Fibroblast of lung (primary cell): Measurements from ENCODE around the gene SMARCE1. TPM values are rescaled to one million over a fixed set of nuclear protein-coding genes. Genes with fewer than 3 reads are reported as not detected.

ENCODE experiments used
- DNase-seq, 2 donors: peaks; one replicate each; pipeline versions ENCODE4 v3.0.0 to v3.0.0-alpha.2; 2010; ENCODE audit warnings: low read depth in 2 of 2
- H2AFZ ChIP-seq: 2 replicates; pipeline ENCODE4 v1.5.1; 2012; ENCODE audit warnings: low read length, control low read depth, inconsistent platforms
- H3K27ac ChIP-seq: 2 replicates; pipeline ENCODE4 v1.5.1; 2011; ENCODE audit warnings: low read length, control low read depth; ENCODE audit not compliant: insufficient read depth
- H3K27me3 ChIP-seq: 2 replicates; pipeline ENCODE4 v1.5.1; 2011; ENCODE audit warnings: mild to moderate bottlenecking, low read length; ENCODE audit not compliant: control insufficient read depth, insufficient read depth
- H3K36me3 ChIP-seq: 2 replicates; pipeline ENCODE4 v1.5.1; 2011; ENCODE audit warnings: low read length; ENCODE audit not compliant: control insufficient read depth, insufficient read depth
- H3K4me1 ChIP-seq: 2 replicates; pipeline ENCODE4 v1.5.1; 2011; ENCODE audit warnings: low read length; ENCODE audit not compliant: control insufficient read depth, insufficient read depth; ENCODE audit errors: extremely low read depth
- H3K4me2 ChIP-seq: 2 replicates; pipeline ENCODE4 v1.5.1; 2011; ENCODE audit warnings: low read length, control low read depth; ENCODE audit not compliant: insufficient read depth; ENCODE audit errors: extremely low read depth
- H3K4me3 ChIP-seq, 4 experiments: fragments of 200-600 bp in 1 of 4; sonication (generic) in 1 of 4; replicated peaks in 1 of 4; 2 replicates each; pipeline ENCODE4 v1.5.1; 2011 to 2016; ENCODE audit warnings: low read length in 4 of 4, low read depth in 3 of 4, mild to moderate bottlenecking in 3 of 4, control low read depth in 2 of 4, inconsistent platforms in 1 of 4, mixed read lengths in 1 of 4; ENCODE audit not compliant: insufficient read depth in 1 of 4; ENCODE audit errors: control extremely low read depth in 1 of 4
- H3K79me2 ChIP-seq: 2 replicates; pipeline ENCODE4 v1.5.1; 2012; ENCODE audit warnings: mild to moderate bottlenecking, low read length, inconsistent platforms; ENCODE audit not compliant: control insufficient read depth, insufficient read depth
- H3K9ac ChIP-seq: 2 replicates; pipeline ENCODE4 v1.5.1; 2011; ENCODE audit warnings: mild to moderate bottlenecking, low read length, control low read depth; ENCODE audit not compliant: insufficient read depth
- H3K9me3 ChIP-seq: 2 replicates; pipeline ENCODE4 v1.5.1; 2012; ENCODE audit warnings: low read depth, low read length; ENCODE audit not compliant: control insufficient read depth, insufficient read depth
- H4K20me1 ChIP-seq: 2 replicates; pipeline ENCODE4 v1.5.1; 2011; ENCODE audit warnings: low read length; ENCODE audit not compliant: control insufficient read depth, insufficient read depth; ENCODE audit errors: extremely low read depth
- EZH2 ChIP-seq: IDR thresholded peaks from 2 replicates; pipeline ENCODE4 v1.5.1; 2012; ENCODE audit warnings: low read length, control low read depth, mild to moderate bottlenecking; ENCODE audit errors: missing control alignments
- polyA plus RNA-seq, 2 donors: library from polyadenylated mRNA; depleted of rRNA in 1 of 2; stranded (reverse) in 1 of 2; unstranded in 1 of 2; fragments of >200 nt; gene quantifications; 2 replicates each; pipeline ENCODE4 v1.2.1, GENCODE V29; 2011 to 2012; ENCODE audit warnings: missing spikeins in 1 of 2
- total RNA-seq: library from RNA; depleted of rRNA; stranded (reverse); fragments of >200 nt; gene quantifications from 2 replicates; pipeline ENCODE4 v1.2.1, GENCODE V29; 2014
- TF ChIP-seq, protein P1 (sequence below), 2 donors: IDR thresholded peaks in 1 of 2; conservative IDR thresholded peaks in 1 of 2; 1 replicate in 1 of 2; 2 replicates in 1 of 2; pipeline ENCODE4 v1.5.1; 2011 to 2012; ENCODE audit warnings: low read length in 2 of 2, control low read depth in 1 of 2, inconsistent platforms in 1 of 2, low read depth in 1 of 2, mild to moderate bottlenecking in 1 of 2

Gene SMARCE1
- total and polyA plus RNA-seq, 2 donors (not counting 1 experiment from before 2014, with no cell fraction given) = 75.6 to 93.8 TPM

DNA sequence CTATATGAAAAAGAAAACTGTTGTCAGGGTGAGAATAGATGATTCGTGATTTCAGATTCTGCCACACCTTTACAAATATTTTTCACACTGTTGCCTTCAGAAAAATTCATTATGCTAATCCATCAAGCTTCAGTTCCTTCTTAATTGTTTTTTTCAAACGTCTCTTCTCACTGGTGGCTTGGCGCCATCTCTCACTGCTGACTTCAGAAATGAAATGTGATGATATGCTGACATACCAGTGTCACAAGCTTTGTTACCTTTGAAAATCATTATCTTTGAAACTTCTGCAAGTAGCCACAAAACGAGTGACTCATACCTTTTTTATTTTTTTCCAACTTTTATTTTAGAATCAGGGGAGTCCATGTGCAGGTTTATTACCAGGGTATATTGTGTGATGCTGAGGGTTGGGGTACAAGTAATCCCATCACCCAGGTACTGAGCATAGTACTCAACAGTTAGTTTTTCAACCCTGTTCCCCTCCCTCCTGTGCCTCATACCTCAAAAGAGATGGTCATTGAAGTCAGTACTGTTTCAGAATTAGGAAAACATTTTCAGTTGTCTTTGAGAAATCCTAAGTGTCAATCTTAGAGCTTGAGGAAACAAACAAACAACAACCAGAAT, 31.4 kb upstream of the SMARCE1 start:
- H3K9me3 ChIP-seq = no peaks in the 10 kb centered on the region
- H3K27me3 ChIP-seq = peaks cover 9% of the 10 kb centered on the region

DNA sequence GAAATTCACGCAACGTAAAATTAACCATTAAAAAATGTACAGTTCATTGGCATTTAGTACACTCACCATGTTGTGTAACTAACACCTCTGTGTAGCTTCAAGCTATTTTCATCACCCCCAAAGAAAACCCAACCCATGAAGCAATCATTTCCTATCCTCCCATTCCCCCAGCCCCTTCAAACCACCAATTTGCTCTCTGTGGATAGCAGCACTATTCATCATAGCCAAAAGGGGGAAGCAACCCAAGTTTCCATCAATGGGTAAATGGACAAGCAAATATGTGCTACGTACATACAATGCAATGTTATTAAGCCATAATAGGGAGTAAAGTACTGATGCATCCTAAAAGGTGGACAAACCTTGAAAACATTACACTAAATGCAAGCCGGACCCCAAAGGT, 28.3 kb upstream of the SMARCE1 start:
- no peak for DNase-seq
- no peaks in the 10 kb centered on the region for H3K4me1 ChIP-seq
- no peak overlapping the region for H3K4me3 ChIP-seq
- H3K27ac ChIP-seq = no peak overlapping the region
- no peaks in the 10 kb centered on the region for H3K9me3 ChIP-seq
- no peaks in the 10 kb centered on the region for H4K20me1 ChIP-seq
- H3K79me2 ChIP-seq = no peaks in the 10 kb centered on the region
- peaks cover 5% of the 10 kb centered on the region for H3K27me3 ChIP-seq
- H2AFZ ChIP-seq = no peak overlapping the region
- no peak overlapping the region for H3K9ac ChIP-seq
- H3K4me2 ChIP-seq = no peak overlapping the region
- no peaks in the 10 kb centered on the region for H3K36me3 ChIP-seq
- TF ChIP-seq, protein P1, sequence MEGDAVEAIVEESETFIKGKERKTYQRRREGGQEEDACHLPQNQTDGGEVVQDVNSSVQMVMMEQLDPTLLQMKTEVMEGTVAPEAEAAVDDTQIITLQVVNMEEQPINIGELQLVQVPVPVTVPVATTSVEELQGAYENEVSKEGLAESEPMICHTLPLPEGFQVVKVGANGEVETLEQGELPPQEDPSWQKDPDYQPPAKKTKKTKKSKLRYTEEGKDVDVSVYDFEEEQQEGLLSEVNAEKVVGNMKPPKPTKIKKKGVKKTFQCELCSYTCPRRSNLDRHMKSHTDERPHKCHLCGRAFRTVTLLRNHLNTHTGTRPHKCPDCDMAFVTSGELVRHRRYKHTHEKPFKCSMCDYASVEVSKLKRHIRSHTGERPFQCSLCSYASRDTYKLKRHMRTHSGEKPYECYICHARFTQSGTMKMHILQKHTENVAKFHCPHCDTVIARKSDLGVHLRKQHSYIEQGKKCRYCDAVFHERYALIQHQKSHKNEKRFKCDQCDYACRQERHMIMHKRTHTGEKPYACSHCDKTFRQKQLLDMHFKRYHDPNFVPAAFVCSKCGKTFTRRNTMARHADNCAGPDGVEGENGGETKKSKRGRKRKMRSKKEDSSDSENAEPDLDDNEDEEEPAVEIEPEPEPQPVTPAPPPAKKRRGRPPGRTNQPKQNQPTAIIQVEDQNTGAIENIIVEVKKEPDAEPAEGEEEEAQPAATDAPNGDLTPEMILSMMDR (conservative IDR thresholded peaks at IDR 0.05 in 1 of 2, IDR thresholded peaks at IDR 0.05 in 1 of 2; ENCODE audit: low read depth in 1 of 2, low read length in 2 of 2) = no peak
- no peak for TF ChIP-seq EZH2

More for the DNA sequence above, 31.4 kb upstream of the SMARCE1 start:
- H2AFZ ChIP-seq = no peak overlapping the region
- TF ChIP-seq, protein P1 (conservative IDR thresholded peaks at IDR 0.05 in 1 of 2, IDR thresholded peaks at IDR 0.05 in 1 of 2; ENCODE audit: low read depth in 1 of 2, low read length in 2 of 2) = no peak
- TF ChIP-seq EZH2 = no peak
- H3K79me2 ChIP-seq = no peaks in the 10 kb centered on the region
- no peak overlapping the region for H3K27ac ChIP-seq
- no peak overlapping the region for H3K4me2 ChIP-seq
- no peaks in the 10 kb centered on the region for H3K36me3 ChIP-seq
- H3K9ac ChIP-seq = no peak overlapping the region
- no peak overlapping the region for H3K4me3 ChIP-seq
- H3K4me1 ChIP-seq = no peaks in the 10 kb centered on the region
- no peaks in the 10 kb centered on the region for H4K20me1 ChIP-seq
- peak in 1 of 2 donors; percentile 2 for DNase-seq

DNA sequence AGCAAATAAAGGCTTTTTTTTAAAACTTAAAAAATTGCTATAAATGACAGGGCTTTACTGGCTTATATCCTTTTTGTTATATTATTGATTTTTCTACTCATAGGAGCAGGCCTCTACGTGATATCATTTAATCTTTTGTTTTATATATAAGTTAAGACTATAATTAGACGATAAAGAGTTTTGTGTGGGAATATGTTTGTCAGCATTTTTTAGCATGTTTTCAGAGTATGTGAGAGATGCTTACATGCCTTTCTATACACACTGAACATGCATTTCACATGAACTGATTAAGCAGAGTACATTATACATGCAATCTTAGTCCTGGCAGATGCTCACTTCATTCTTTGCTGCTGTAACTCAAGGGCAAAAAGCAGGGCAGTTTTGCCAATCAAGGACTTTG, 25.0 kb upstream of the SMARCE1 start:
- Histone ChIP-seq H3K4me1 (no peaks in the 10 kb centered on the region), H2AFZ (no peak overlapping the region), H3K36me3 (no peaks in the 10 kb centered on the region), H4K20me1 (no peaks in the 10 kb centered on the region), H3K27ac (no peak overlapping the region), H3K9ac (no peak overlapping the region), H3K9me3 (no peaks in the 10 kb centered on the region), H3K4me3 (no peak overlapping the region), H3K79me2 (no peaks in the 10 kb centered on the region), H3K4me2 (no peak overlapping the region), H3K27me3 (peaks cover 9% of the 10 kb centered on the region)
- no peak for DNase-seq
- TF ChIP-seq EZH2 = no peak
- TF ChIP-seq, protein P1 (conservative IDR thresholded peaks at IDR 0.05 in 1 of 2, IDR thresholded peaks at IDR 0.05 in 1 of 2; ENCODE audit: low read depth in 1 of 2, low read length in 2 of 2) = no peak
